ENCODE results near the gene WDR82.

DNA sequence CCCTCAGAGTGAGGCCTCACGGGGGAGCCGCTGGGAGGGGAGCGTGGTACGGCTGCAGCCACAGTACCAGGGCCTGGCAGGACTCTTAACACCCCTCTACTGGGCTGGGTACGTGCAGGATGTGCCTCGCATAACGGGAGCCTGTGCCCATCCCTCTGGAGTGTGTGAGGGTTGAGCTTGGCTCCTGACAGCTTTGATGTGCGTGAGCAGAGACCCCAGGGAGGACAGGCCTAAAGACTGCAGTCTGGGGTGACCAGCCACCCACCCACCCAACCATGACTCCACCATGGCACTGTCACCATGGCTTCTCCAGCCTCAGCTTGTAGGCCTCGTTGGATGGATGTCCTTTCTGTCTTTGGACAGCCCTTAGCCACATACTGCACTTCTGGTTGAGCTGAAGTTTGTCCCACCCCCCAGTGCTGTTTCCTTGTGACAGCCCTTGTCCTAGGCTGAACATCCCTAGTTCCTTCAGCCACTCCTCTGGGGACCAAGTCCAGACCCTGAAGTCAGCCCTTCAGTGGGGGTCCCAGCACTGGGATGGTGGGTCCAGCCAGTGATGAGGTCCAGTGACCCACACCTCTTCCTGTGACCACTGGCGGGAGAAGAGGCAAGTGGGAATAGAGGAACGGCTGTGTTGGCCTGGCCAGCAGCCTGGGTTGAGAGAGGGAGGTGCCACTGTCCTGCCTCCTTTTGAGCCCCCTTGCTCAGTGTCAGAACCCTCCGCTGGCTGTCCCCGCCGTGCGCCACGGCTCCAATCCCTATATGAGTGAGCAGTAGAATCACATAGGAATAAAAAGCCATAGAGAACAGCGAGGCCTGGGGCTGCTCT is 15.3 kb upstream of the WDR82 start:
- TF ChIP-seq TBP (IDR thresholded peaks at IDR 0.05; ENCODE audit: low read depth, low read length) (no peak), SP1 (IDR thresholded peaks at IDR 0.05; ENCODE audit: low read depth, low read length) (no peak), FOSL1 (IDR thresholded peaks at IDR 0.05; ENCODE audit: insufficient read depth, low read depth, low read length) (no peak), POLR2A (IDR thresholded peaks at IDR 0.05; ENCODE audit: control extremely low read depth in 1 of 2, low read depth in 2 of 2, low read length in 2 of 2) (no peak), EP300 (IDR thresholded peaks at IDR 0.05; ENCODE audit: borderline replicate concordance in 1 of 2, low read depth in 2 of 2, low read length in 2 of 2) (no peak), KDM1A (IDR thresholded peaks at IDR 0.05; ENCODE audit: borderline replicate concordance, low read length) (no peak), POLR2AphosphoS5 (IDR thresholded peaks at IDR 0.05; ENCODE audit: low read depth, low read length) (no peak), ZNF274 (IDR thresholded peaks at IDR 0.05; ENCODE audit: borderline replicate concordance, extremely low read depth, low read length) (no peak), PHF8 (conservative IDR thresholded peaks at IDR 0.05; ENCODE audit: low read depth, low read length) (no peak), SUZ12 (IDR thresholded peaks at IDR 0.05; ENCODE audit: low read length) (no peak), CEBPB (IDR thresholded peaks at IDR 0.05; ENCODE audit: low read depth, low read length) (no peak), CBX8 (IDR thresholded peaks at IDR 0.05; ENCODE audit: borderline replicate concordance, low read depth, low read length) (no peak)
- TF ChIP-seq, protein P1, sequence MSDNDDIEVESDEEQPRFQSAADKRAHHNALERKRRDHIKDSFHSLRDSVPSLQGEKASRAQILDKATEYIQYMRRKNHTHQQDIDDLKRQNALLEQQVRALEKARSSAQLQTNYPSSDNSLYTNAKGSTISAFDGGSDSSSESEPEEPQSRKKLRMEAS (IDR thresholded peaks at IDR 0.05) = no peak
